Caco-2 (cell line): ENCODE data around the gene VSTM2L. TPM values are rescaled to one million over a fixed set of nuclear protein-coding genes. Genes with fewer than 3 reads are reported as not detected.
A peak's percentile ranks its signal among the peaks of the same experiment; 100 is the strongest.
"Not testable (repeated sequence)": the region's sequence is repeated elsewhere in the genome, so short reads cannot be mapped to it uniquely, and the experiment has no call there.

Experiments used
- Bru-seq: library from RNA; stranded (reverse); fragments of 400-500 nt; gene quantifications from one replicate; lab custom pipeline; 2021; lab: Mats Ljungman, UMichigan
- BruChase-seq, 2 experiments: library from RNA; stranded (reverse); fragments of 400-500 nt; gene quantifications; one replicate each; lab custom pipeline; 2021; lab: Mats Ljungman, UMichigan
- BruUV-seq: library from RNA; stranded (reverse); fragments of 400-500 nt; replicated peaks from 2 replicates; lab custom pipeline; 2021; lab: Mats Ljungman, UMichigan
- CTCF ChIA-PET: fragments of 300-600 bp; sonication (Branson Sonifier 250); formaldehyde crosslinking; loops from one replicate; lab custom pipeline; 2022; ENCODE audit warnings: antibody characterized with exemption; lab: Charles Lee
- POLR2A ChIA-PET: fragments of 300-600 bp; sonication (Branson Sonifier 250); formaldehyde crosslinking; loops from one replicate; lab custom pipeline; 2022; ENCODE audit warnings: antibody characterized with exemption; lab: Charles Lee
- DNase-seq, 2 experiments: peaks; one replicate each; pipeline versions ENCODE4 v3.0.0 to v3.0.0-alpha.2; 2020 to 2022
- H3K27me3 ChIP-seq: replicated peaks from 2 replicates; pipeline ENCODE4 v1.6.0; 2011; ENCODE audit warnings: low read length; ENCODE audit not compliant: control insufficient read depth, insufficient read depth
- H3K36me3 ChIP-seq: 2 replicates; pipeline ENCODE4 v1.5.1; 2011; ENCODE audit warnings: low read length; ENCODE audit not compliant: control insufficient read depth, insufficient read depth
- H3K4me1 ChIP-seq: fragments of 250-450 bp; sonication (Bioruptor Pico); 2 replicates; pipeline ENCODE4 v1.5.1; 2020; ENCODE audit warnings: mild to moderate bottlenecking
- H3K4me3 ChIP-seq: 2 replicates; pipeline ENCODE4 v1.5.1; 2011; ENCODE audit warnings: low read depth, mild to moderate bottlenecking, control low read depth, low read length
- H3K9me3 ChIP-seq: fragments of 250-450 bp; sonication (Bioruptor Pico); 2 replicates; pipeline ENCODE4 v1.5.1; 2020; ENCODE audit warnings: mild to moderate bottlenecking, moderate library complexity
- H3K27ac Mint-ChIP-seq: one replicate; pipeline ENCODE4 v1.8.0; 2022; ENCODE audit warnings: mixed read lengths; ENCODE audit not compliant: unreplicated experiment
- H3K27me3 Mint-ChIP-seq: one replicate; pipeline ENCODE4 v1.8.0; 2022; ENCODE audit warnings: mixed read lengths; ENCODE audit not compliant: insufficient read depth, unreplicated experiment
- H3K36me3 Mint-ChIP-seq: one replicate; pipeline ENCODE4 v1.8.0; 2022; ENCODE audit warnings: mild to moderate bottlenecking, mixed read lengths; ENCODE audit not compliant: insufficient read depth, unreplicated experiment
- H3K4me1 Mint-ChIP-seq: one replicate; pipeline ENCODE4 v1.8.0; 2022; ENCODE audit warnings: low read depth, mixed read lengths; ENCODE audit not compliant: unreplicated experiment
- H3K4me3 Mint-ChIP-seq: one replicate; pipeline ENCODE4 v1.8.0; 2022; ENCODE audit warnings: mild to moderate bottlenecking, moderate library complexity, mixed read lengths; ENCODE audit not compliant: unreplicated experiment
- H3K9me3 Mint-ChIP-seq: one replicate; pipeline ENCODE4 v1.8.0; 2022; ENCODE audit warnings: mixed read lengths; ENCODE audit not compliant: unreplicated experiment
- intact Hi-C: fragments of 100-400 bp; cut with micrococcal nuclease; formaldehyde crosslinking; loops from one replicate; pipeline ENCODE4 v1.10.0; 2022; ENCODE audit not compliant: unreplicated experiment
- long read RNA-seq: library from polyadenylated mRNA; stranded (forward); transcript quantifications from one replicate; pipeline ENCODE4 v2.0.0, GENCODE V29; 2022
- total RNA-seq: library from RNA; stranded (reverse); gene quantifications from 2 replicates; pipeline ENCODE4 v1.2.3, GENCODE V29; 2022
- TF ChIP-seq, protein P1 (sequence below), 2 experiments: fragments of 200-600 bp in 1 of 2; IDR thresholded peaks; 1 replicate in 1 of 2; 2 replicates in 1 of 2; pipeline versions ENCODE4 v1.5.1 to v1.8.0; 2011 to 2022; ENCODE audit warnings: antibody characterized with exemption in 1 of 2, control low read depth in 1 of 2, inconsistent platforms in 1 of 2, low read depth in 1 of 2, low read length in 1 of 2, mild to moderate bottlenecking in 1 of 2, moderate library complexity in 1 of 2; ENCODE audit not compliant: insufficient read depth in 1 of 2, severe bottlenecking in 1 of 2, unreplicated experiment in 1 of 2

Gene VSTM2L, protein sequence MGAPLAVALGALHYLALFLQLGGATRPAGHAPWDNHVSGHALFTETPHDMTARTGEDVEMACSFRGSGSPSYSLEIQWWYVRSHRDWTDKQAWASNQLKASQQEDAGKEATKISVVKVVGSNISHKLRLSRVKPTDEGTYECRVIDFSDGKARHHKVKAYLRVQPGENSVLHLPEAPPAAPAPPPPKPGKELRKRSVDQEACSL
- 0.16 TPM in 1 of 2 replicates, not detected in the other for total RNA-seq
- Bru-seq, nascent RNA: percentile 14 among the genes with signal in this experiment
- percentile 13 among the genes with signal in this experiment for BruChase-seq, experiment 1, labeled RNA remaining after a 2-hour chase
- BruChase-seq, experiment 2, labeled RNA remaining after a 6-hour chase: percentile 13 among the genes with signal in this experiment
- long read RNA-seq: 0 reads

DNA sequence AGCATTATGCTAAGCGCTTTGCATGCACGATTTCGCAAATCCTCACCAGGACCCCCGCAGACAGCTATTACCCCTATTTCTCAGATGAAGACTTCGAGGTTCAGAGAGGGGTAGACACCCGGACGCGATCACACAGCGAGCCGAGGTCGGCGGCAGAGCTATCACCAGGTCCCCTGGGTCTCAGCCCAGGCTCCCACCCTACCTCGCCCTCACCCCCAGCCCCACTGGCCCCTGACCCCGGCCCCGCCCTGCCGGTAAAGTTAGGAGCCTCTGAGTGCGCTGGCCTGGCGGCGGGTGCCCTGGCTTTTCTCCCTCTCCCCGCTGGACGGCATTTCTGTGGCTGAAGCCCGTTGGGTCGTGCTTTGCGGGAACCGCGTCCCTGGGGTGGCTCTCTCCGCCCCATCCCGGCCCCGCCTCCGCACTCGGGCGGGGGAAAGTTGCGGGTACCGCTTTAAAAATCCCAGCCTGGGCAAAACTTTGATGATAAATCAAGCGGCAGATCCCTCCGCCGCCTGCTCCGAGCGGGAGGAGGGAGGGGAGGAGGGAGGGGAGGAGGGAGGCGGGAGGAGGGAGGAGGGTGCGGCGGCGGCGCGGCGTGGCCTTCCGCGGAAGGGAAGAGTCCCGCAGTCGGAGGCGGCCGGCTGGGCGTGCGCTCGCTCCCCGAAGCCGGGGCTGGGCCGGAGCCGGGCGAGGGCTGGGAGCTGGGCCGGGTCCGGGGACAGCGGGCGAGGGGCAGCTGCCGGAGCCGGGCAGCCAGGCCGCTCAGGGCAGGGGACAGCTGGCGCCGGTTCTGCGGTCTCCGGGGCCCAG is at the start of gene VSTM2L:
TSS of gene VSTM2L (plus strand) at position 624 of the 810 bp plus-strand sequence. CDS start 224 bp downstream, outside the sequence.
- TF ChIP-seq, protein P1, sequence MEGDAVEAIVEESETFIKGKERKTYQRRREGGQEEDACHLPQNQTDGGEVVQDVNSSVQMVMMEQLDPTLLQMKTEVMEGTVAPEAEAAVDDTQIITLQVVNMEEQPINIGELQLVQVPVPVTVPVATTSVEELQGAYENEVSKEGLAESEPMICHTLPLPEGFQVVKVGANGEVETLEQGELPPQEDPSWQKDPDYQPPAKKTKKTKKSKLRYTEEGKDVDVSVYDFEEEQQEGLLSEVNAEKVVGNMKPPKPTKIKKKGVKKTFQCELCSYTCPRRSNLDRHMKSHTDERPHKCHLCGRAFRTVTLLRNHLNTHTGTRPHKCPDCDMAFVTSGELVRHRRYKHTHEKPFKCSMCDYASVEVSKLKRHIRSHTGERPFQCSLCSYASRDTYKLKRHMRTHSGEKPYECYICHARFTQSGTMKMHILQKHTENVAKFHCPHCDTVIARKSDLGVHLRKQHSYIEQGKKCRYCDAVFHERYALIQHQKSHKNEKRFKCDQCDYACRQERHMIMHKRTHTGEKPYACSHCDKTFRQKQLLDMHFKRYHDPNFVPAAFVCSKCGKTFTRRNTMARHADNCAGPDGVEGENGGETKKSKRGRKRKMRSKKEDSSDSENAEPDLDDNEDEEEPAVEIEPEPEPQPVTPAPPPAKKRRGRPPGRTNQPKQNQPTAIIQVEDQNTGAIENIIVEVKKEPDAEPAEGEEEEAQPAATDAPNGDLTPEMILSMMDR (IDR thresholded peaks at IDR 0.05; ENCODE audit: insufficient read depth in 1 of 2, low read depth in 1 of 2, low read length in 1 of 2, severe bottlenecking in 1 of 2, unreplicated experiment in 1 of 2): no peak
- Histone ChIP-seq H3K27me3 (peaks cover 4% of the 10 kb centered on the region), H3K36me3 (no peaks in the 10 kb centered on the region), H3K9me3 (no peaks in the 10 kb centered on the region), H3K4me1 (no peaks in the 10 kb centered on the region), H3K4me3 (peak within 1 kb of the TSS; percentile 8)
- peak in 1 of 2 experiments; percentile 39 for DNase-seq
- Mint-ChIP-seq H3K4me1 (peaks cover 6% of the 10 kb centered on the region), H3K4me3 (peak within 1 kb of the TSS; percentile 49), H3K27ac (no peak within 1 kb of the TSS), H3K27me3 (peaks cover 25% of the 10 kb centered on the region), H3K36me3 (peaks cover 5% of the 10 kb centered on the region), H3K9me3 (no peaks in the 10 kb centered on the region)
- BruUV-seq: no TSS peak
- ChIA-PET CTCF (no interaction called here), POLR2A (interaction anchor here (0.5 kb wide), 1 partner anchor 22 kb away, joined by 5 read pairs; no protein-coding TSS in a partner anchor)
- intact Hi-C loops: loop anchor here (1.0 to 5.0 kb wide), 2 partner anchors 90 to 319 kb away; no protein-coding TSS in a partner anchor

DNA sequence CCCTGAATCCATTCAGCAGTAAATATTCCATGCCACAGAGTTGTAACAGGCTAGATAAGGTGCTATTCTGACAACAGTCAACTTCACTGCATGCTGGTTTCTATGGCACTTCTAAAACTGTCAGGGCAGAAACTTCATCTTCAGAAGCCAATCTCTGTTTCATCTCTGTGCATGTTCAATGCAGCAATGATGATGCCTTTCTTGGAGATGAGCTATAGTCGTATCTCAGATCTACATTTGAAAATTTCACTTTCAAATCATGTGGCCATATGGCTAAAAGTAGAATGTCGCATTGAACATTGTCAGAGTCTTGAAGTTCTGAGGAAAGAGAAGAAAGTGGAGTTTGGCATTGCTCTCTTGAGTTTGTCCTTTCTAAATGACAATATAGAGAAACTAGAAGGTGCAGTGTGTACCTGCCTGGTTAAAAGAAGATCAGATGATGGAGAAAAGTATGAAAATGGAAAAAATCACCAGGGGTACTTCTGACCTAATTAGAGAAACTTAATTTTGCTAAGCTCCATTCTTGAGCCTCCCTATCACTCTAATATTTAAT is 49.0 kb upstream of the VSTM2L start:
- peaks cover 23% of the 10 kb centered on the region for H3K36me3 Mint-ChIP-seq
- DNase-seq: no peak
- no peaks in the 10 kb centered on the region for H3K27me3 Mint-ChIP-seq
- H3K4me1 ChIP-seq: no peaks in the 10 kb centered on the region
- H3K36me3 ChIP-seq: peaks cover 1% of the 10 kb centered on the region; the same call in 1 of the 2 replicates
- H3K4me3 Mint-ChIP-seq: no peak overlapping the region
- POLR2A ChIA-PET: no interaction called here
- no peaks in the 10 kb centered on the region for H3K9me3 ChIP-seq
- intact Hi-C loops: no loop called here
- CTCF ChIA-PET: interaction anchor here (1.2 kb wide), 1 partner anchor 290 kb away, joined by 5 read pairs; no protein-coding TSS in a partner anchor
- H3K27ac Mint-ChIP-seq: no peak overlapping the region
- no peaks in the 10 kb centered on the region for H3K9me3 Mint-ChIP-seq
- no TSS peak for BruUV-seq
- H3K27me3 ChIP-seq: no peaks in the 10 kb centered on the region
- TF ChIP-seq, protein P1 (IDR thresholded peaks at IDR 0.05; ENCODE audit: insufficient read depth in 1 of 2, low read depth in 1 of 2, low read length in 1 of 2, severe bottlenecking in 1 of 2, unreplicated experiment in 1 of 2): no peak
- H3K4me1 Mint-ChIP-seq: no peaks in the 10 kb centered on the region
- no peak overlapping the region for H3K4me3 ChIP-seq

DNA sequence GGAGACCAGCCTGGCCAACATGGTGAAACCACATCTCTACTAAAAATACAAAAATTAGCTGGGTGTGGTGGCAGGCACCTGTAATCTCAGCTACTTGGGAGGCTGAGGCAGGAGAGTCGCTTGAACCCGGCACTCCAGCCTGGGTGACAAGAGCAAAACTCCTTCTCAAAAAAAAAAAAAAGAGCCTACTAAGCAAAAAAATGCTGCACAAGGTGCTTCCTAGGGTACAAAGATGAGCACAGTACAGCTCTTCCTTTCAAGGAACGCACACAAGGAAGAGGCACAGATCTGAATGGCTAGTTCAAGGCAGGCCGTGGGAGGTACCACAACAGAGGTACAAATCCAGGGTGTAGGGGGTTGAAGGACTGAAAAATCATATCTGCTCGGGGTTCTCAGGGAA is 46.9 kb upstream of the VSTM2L start:
- H3K27me3 Mint-ChIP-seq, H3K36me3 ChIP-seq, DNase-seq, H3K9me3 Mint-ChIP-seq, H3K4me3 ChIP-seq, intact Hi-C loops, H3K4me1 ChIP-seq, POLR2A ChIA-PET, H3K27me3 ChIP-seq, H3K4me1 Mint-ChIP-seq, H3K27ac Mint-ChIP-seq, CTCF ChIA-PET, BruUV-seq, H3K4me3 Mint-ChIP-seq, H3K9me3 ChIP-seq: not testable (repeated sequence)
- H3K36me3 Mint-ChIP-seq: peaks cover 23% of the 10 kb centered on the region
